ENCODE measurements around the gene ASIC4. TPM values are rescaled to one million over a fixed set of nuclear protein-coding genes. Genes with fewer than 3 reads are reported as not detected.

Gene ASIC4
- total and polyA plus RNA-seq, 2 of the 13 experiments (the other 11 are each of a cell fraction or from before 2014, with no cell fraction given) = 0.03 TPM; not detected in 1

GRCh38 chr2:219497495-219498279 lies 16.6 kb upstream of the ASIC4 start (continued):
- no peak for TF ChIP-seq CHD2 (IDR thresholded peaks at IDR 0.05; ENCODE audit: low read depth, low read length)
- TF ChIP-seq ARID4A (CRISPR knock-in tag; IDR thresholded peaks at IDR 0.05; ENCODE audit: borderline replicate concordance) = no peak; the same call in 1 of the 2 replicates
- TF ChIP-seq HES4 (CRISPR knock-in tag; IDR thresholded peaks at IDR 0.05; ENCODE audit: borderline replicate concordance) = peak; percentile 36; the same call in 1 of the 2 replicates
- TF ChIP-seq ZNF441 (CRISPR knock-in tag; IDR thresholded peaks at IDR 0.05; ENCODE audit: borderline replicate concordance) = no peak
- TF ChIP-seq, protein P1, sequence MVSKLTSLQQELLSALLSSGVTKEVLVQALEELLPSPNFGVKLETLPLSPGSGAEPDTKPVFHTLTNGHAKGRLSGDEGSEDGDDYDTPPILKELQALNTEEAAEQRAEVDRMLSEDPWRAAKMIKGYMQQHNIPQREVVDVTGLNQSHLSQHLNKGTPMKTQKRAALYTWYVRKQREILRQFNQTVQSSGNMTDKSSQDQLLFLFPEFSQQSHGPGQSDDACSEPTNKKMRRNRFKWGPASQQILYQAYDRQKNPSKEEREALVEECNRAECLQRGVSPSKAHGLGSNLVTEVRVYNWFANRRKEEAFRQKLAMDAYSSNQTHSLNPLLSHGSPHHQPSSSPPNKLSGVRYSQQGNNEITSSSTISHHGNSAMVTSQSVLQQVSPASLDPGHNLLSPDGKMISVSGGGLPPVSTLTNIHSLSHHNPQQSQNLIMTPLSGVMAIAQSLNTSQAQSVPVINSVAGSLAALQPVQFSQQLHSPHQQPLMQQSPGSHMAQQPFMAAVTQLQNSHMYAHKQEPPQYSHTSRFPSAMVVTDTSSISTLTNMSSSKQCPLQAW (CRISPR knock-in tag; IDR thresholded peaks at IDR 0.05) = no peak
- TF ChIP-seq, protein P2, sequence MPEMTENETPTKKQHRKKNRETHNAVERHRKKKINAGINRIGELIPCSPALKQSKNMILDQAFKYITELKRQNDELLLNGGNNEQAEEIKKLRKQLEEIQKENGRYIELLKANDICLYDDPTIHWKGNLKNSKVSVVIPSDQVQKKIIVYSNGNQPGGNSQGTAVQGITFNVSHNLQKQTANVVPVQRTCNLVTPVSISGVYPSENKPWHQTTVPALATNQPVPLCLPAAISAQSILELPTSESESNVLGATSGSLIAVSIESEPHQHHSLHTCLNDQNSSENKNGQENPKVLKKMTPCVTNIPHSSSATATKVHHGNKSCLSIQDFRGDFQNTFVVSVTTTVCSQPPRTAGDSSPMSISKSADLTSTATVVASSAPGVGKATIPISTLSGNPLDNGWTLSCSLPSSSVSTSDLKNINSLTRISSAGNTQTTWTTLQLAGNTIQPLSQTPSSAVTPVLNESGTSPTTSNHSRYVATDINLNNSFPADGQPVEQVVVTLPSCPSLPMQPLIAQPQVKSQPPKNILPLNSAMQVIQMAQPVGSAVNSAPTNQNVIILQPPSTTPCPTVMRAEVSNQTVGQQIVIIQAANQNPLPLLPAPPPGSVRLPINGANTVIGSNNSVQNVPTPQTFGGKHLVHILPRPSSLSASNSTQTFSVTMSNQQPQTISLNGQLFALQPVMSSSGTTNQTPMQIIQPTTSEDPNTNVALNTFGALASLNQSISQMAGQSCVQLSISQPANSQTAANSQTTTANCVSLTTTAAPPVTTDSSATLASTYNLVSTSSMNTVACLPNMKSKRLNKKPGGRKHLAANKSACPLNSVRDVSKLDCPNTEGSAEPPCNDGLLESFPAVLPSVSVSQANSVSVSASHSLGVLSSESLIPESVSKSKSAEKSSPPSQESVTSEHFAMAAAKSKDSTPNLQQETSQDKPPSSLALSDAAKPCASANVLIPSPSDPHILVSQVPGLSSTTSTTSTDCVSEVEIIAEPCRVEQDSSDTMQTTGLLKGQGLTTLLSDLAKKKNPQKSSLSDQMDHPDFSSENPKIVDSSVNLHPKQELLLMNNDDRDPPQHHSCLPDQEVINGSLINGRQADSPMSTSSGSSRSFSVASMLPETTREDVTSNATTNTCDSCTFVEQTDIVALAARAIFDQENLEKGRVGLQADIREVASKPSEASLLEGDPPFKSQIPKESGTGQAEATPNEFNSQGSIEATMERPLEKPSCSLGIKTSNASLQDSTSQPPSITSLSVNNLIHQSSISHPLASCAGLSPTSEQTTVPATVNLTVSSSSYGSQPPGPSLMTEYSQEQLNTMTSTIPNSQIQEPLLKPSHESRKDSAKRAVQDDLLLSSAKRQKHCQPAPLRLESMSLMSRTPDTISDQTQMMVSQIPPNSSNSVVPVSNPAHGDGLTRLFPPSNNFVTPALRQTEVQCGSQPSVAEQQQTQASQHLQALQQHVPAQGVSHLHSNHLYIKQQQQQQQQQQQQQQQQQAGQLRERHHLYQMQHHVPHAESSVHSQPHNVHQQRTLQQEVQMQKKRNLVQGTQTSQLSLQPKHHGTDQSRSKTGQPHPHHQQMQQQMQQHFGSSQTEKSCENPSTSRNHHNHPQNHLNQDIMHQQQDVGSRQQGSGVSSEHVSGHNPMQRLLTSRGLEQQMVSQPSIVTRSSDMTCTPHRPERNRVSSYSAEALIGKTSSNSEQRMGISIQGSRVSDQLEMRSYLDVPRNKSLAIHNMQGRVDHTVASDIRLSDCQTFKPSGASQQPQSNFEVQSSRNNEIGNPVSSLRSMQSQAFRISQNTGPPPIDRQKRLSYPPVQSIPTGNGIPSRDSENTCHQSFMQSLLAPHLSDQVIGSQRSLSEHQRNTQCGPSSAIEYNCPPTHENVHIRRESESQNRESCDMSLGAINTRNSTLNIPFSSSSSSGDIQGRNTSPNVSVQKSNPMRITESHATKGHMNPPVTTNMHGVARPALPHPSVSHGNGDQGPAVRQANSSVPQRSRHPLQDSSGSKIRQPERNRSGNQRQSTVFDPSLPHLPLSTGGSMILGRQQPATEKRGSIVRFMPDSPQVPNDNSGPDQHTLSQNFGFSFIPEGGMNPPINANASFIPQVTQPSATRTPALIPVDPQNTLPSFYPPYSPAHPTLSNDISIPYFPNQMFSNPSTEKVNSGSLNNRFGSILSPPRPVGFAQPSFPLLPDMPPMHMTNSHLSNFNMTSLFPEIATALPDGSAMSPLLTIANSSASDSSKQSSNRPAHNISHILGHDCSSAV (CRISPR knock-in tag; IDR thresholded peaks at IDR 0.05; ENCODE audit: borderline replicate concordance) = no peak
- TF ChIP-seq BORCS8-MEF2B (CRISPR knock-in tag; IDR thresholded peaks at IDR 0.05) = peak; percentile 25; the same call in 1 of the 2 replicates
- TF ChIP-seq PLRG1 (conservative IDR thresholded peaks at IDR 0.05) = no peak
- peak; percentile 79; the same call in 1 of the 2 replicates for TF ChIP-seq KDM3A (CRISPR knock-in tag; IDR thresholded peaks at IDR 0.05; ENCODE audit: low read depth)
- peak; percentile 89 for TF ChIP-seq KDM5B (CRISPR knock-in tag; IDR thresholded peaks at IDR 0.05; ENCODE audit: borderline replicate concordance)
- no peak; the same call in 1 of the 2 replicates for TF ChIP-seq ZNF225 (CRISPR knock-in tag; IDR thresholded peaks at IDR 0.05)
- TF ChIP-seq ZBTB1 (CRISPR knock-in tag; IDR thresholded peaks at IDR 0.05; ENCODE audit: borderline replicate concordance) = no peak
- no peak for TF ChIP-seq ARID2 (CRISPR knock-in tag; IDR thresholded peaks at IDR 0.05; ENCODE audit: borderline replicate concordance)

Measured in HepG2 (cell line).